ENCODE data around the gene COL5A1. TPM values are rescaled to one million over a fixed set of nuclear protein-coding genes. Genes with fewer than 3 reads are reported as not detected.

Gene COL5A1
- total RNA-seq, 1 donor from 2014 or later: 19.8 TPM

DNA sequence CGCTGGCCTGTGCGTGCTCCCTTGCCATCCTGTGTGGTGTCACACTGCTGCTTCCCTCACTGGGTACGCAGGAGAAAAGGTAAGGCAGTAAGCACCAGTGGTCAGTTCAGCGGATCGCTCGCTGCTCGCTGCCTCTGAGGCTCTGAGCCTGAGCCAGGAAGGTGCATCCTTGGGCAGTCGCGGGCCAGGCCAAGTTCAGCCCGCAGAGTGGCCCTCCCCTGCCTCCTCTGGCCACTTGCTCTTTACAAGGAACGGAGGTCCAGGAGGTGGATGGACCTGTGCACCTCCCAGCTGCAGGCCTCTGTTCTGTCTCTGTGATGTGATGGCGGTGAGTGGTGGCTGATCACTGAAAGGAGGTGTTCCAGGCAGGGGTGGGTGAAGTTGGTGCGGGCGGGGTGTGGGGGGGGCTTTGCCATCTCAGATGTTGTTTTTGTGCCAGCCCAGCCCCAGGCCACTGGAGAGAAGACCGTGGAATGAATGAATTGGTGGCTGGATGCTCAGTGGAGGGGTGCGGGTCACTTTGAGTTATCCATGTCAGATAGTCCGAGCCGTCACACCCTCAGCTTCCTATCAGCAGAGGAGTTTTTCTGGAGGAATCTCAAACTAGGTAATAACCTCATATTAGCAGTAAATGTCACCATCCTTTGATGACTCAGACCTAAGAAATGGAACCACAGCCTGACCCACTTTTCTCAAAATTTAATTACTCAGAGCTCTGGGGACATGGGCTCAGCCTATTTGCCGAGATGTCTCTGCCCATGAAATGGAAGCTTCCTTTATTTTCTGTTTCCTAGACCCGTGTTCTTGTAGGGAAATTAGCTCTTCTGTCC, 7.3 kb downstream of the COL5A1 start:
- Mint-ChIP-seq H3K4me1 (ENCODE audit: low read depth) (no peaks in the 10 kb centered on the region), H3K36me3 (ENCODE audit: insufficient read depth) (peaks cover 1% of the 10 kb centered on the region), H3K9me3 (ENCODE audit: low read depth) (no peaks in the 10 kb centered on the region), H3K4me3 (ENCODE audit: low read depth) (no peak overlapping the region), H3K27ac (no peak overlapping the region), H3K27me3 (peaks cover 13% of the 10 kb centered on the region)
- TF ChIP-seq, protein P1, sequence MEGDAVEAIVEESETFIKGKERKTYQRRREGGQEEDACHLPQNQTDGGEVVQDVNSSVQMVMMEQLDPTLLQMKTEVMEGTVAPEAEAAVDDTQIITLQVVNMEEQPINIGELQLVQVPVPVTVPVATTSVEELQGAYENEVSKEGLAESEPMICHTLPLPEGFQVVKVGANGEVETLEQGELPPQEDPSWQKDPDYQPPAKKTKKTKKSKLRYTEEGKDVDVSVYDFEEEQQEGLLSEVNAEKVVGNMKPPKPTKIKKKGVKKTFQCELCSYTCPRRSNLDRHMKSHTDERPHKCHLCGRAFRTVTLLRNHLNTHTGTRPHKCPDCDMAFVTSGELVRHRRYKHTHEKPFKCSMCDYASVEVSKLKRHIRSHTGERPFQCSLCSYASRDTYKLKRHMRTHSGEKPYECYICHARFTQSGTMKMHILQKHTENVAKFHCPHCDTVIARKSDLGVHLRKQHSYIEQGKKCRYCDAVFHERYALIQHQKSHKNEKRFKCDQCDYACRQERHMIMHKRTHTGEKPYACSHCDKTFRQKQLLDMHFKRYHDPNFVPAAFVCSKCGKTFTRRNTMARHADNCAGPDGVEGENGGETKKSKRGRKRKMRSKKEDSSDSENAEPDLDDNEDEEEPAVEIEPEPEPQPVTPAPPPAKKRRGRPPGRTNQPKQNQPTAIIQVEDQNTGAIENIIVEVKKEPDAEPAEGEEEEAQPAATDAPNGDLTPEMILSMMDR (IDR thresholded peaks at IDR 0.05; ENCODE audit: unreplicated experiment): no peak
- DNase-seq (ENCODE audit: low spot score, unreplicated experiment): no peak

GRCh38 chr9:134650431-134651190, 9.0 kb downstream of the COL5A1 start:
- Mint-ChIP-seq H3K27me3 (peaks cover 10% of the 10 kb centered on the region), H3K9me3 (ENCODE audit: low read depth) (no peaks in the 10 kb centered on the region), H3K27ac (no peak overlapping the region), H3K4me3 (ENCODE audit: low read depth) (no peak overlapping the region), H3K4me1 (ENCODE audit: low read depth) (no peaks in the 10 kb centered on the region), H3K36me3 (ENCODE audit: insufficient read depth) (peaks cover 1% of the 10 kb centered on the region)
- no peak for DNase-seq (ENCODE audit: low spot score, unreplicated experiment)
- TF ChIP-seq, protein P1 (IDR thresholded peaks at IDR 0.05; ENCODE audit: unreplicated experiment): no peak

GRCh38 chr9:134651226-134651905, 9.8 kb downstream of the COL5A1 start:
- TF ChIP-seq, protein P1 (IDR thresholded peaks at IDR 0.05; ENCODE audit: unreplicated experiment): no peak
- H3K4me1 Mint-ChIP-seq (ENCODE audit: low read depth): no peaks in the 10 kb centered on the region
- peaks cover 7% of the 10 kb centered on the region for H3K27me3 Mint-ChIP-seq
- no peak overlapping the region for H3K4me3 Mint-ChIP-seq (ENCODE audit: low read depth)
- no peak overlapping the region for H3K27ac Mint-ChIP-seq
- H3K36me3 Mint-ChIP-seq (ENCODE audit: insufficient read depth): peaks cover 1% of the 10 kb centered on the region
- no peaks in the 10 kb centered on the region for H3K9me3 Mint-ChIP-seq (ENCODE audit: low read depth)
- DNase-seq (ENCODE audit: low spot score, unreplicated experiment): no peak

GRCh38 chr9:134652291-134653225, 11.0 kb downstream of the COL5A1 start:
- DNase-seq (ENCODE audit: low spot score, unreplicated experiment): no peak
- Mint-ChIP-seq H3K36me3 (ENCODE audit: insufficient read depth) (peaks cover 1% of the 10 kb centered on the region), H3K9me3 (ENCODE audit: low read depth) (no peaks in the 10 kb centered on the region), H3K27me3 (peaks cover 3% of the 10 kb centered on the region), H3K4me3 (ENCODE audit: low read depth) (no peak overlapping the region), H3K4me1 (ENCODE audit: low read depth) (no peaks in the 10 kb centered on the region), H3K27ac (no peak overlapping the region)
- TF ChIP-seq, protein P1 (IDR thresholded peaks at IDR 0.05; ENCODE audit: unreplicated experiment): no peak
